Activated naive CD8-positive, alpha-beta T cell treated with anti-CD3 and anti-CD28 coated beads, Interleukin-2, amount 10 ng/mL, durations not matched to agents 7 days and 5 days (primary cell): ENCODE data around the gene TRIO. TPM values are rescaled to one million over a fixed set of nuclear protein-coding genes. Genes with fewer than 3 reads are reported as not detected.
"Not testable (repeated sequence)": the region's sequence is repeated elsewhere in the genome, so short reads cannot be mapped to it uniquely, and the experiment has no call there.

Experiments used
- ATAC-seq: fragments of 150-1000 bp; cut with Tn5 transposase; one replicate; pipeline ENCODE4 v1.10.0; 2021; ENCODE audit warnings: low read depth, moderate library complexity
- POLR2A ChIA-PET: fragments of 350-600 bp; sonication (Branson Sonifier 250); formaldehyde crosslinking; loops from one replicate; lab custom pipeline; 2021; ENCODE audit warnings: antibody characterized with exemption; lab: Charles Lee
- DNase-seq: peaks from one replicate; pipeline ENCODE4 v3.0.0; 2021
- H3K27ac Mint-ChIP-seq: one replicate; pipeline ENCODE4 v1.8.0; 2022; ENCODE audit warnings: mild to moderate bottlenecking, mixed read lengths
- H3K27me3 Mint-ChIP-seq: one replicate; pipeline ENCODE4 v1.8.0; 2022; ENCODE audit warnings: mild to moderate bottlenecking, moderate library complexity, mixed read lengths
- H3K36me3 Mint-ChIP-seq: one replicate; pipeline ENCODE4 v1.8.0; 2021; ENCODE audit warnings: mild to moderate bottlenecking, mixed read lengths
- H3K4me1 Mint-ChIP-seq: one replicate; pipeline ENCODE4 v1.8.0; 2021; ENCODE audit warnings: mixed read lengths
- H3K4me3 Mint-ChIP-seq: one replicate; pipeline ENCODE4 v1.8.0; 2022; ENCODE audit warnings: mild to moderate bottlenecking, moderate library complexity, mixed read lengths
- H3K9me3 Mint-ChIP-seq: one replicate; pipeline ENCODE4 v1.8.0; 2021; ENCODE audit warnings: mixed read lengths
- total RNA-seq, 2 experiments: library from RNA; stranded (reverse); gene quantifications; one replicate each; pipeline ENCODE4 v1.2.3, GENCODE V29; 2021

The TRIO gene
- total RNA-seq, 2 experiments from 2014 or later: 7.7 to 7.9 TPM

GRCh38 chr5:14197056-14197455, 53.9 kb downstream of the TRIO start:
- POLR2A ChIA-PET: no interaction called here
- Mint-ChIP-seq H3K4me3 (no peak overlapping the region), H3K36me3 (no peaks in the 10 kb centered on the region), H3K27ac (no peak overlapping the region), H3K27me3 (peaks cover 10% of the 10 kb centered on the region), H3K4me1 (no peaks in the 10 kb centered on the region), H3K9me3 (no peaks in the 10 kb centered on the region)
- DNase-seq (no peak), ATAC-seq (no peak)

- no peak overlapping the region for H3K4me3 Mint-ChIP-seq
- POLR2A ChIA-PET: no interaction called here
- no peaks in the 10 kb centered on the region for H3K9me3 Mint-ChIP-seq
These were observed 56.8 kb downstream of the TRIO start for GRCh38 chr5:14199902-14200301.

GRCh38 chr5:14200312-14200990, 57.3 kb downstream of the TRIO start:
- peaks cover 15% of the 10 kb centered on the region for H3K27me3 Mint-ChIP-seq
- POLR2A ChIA-PET: no interaction called here
- DNase-seq (no peak), ATAC-seq (no peak)
- no peaks in the 10 kb centered on the region for H3K9me3 Mint-ChIP-seq
- H3K4me1 Mint-ChIP-seq: no peaks in the 10 kb centered on the region
- H3K27ac Mint-ChIP-seq: no peak overlapping the region
- no peak overlapping the region for H3K4me3 Mint-ChIP-seq
- no peaks in the 10 kb centered on the region for H3K36me3 Mint-ChIP-seq

More at GRCh38 chr5:14199902-14200301, 56.8 kb downstream of the TRIO start:
- Mint-ChIP-seq H3K27me3 (peaks cover 15% of the 10 kb centered on the region), H3K36me3 (no peaks in the 10 kb centered on the region), H3K4me1 (no peaks in the 10 kb centered on the region), H3K27ac (no peak overlapping the region)
- ATAC-seq: no peak
- DNase-seq: no peak

GRCh38 chr5:14201325-14202045, 58.3 kb downstream of the TRIO start:
- H3K27me3 Mint-ChIP-seq: peaks cover 14% of the 10 kb centered on the region
- POLR2A ChIA-PET: no interaction called here
- ATAC-seq (no peak), DNase-seq (no peak)
- no peak overlapping the region for H3K27ac Mint-ChIP-seq
- H3K4me1 Mint-ChIP-seq: peaks cover 2% of the 10 kb centered on the region
- no peaks in the 10 kb centered on the region for H3K9me3 Mint-ChIP-seq
- H3K36me3 Mint-ChIP-seq: no peaks in the 10 kb centered on the region
- H3K4me3 Mint-ChIP-seq: no peak overlapping the region

GRCh38 chr5:14202462-14202861, 59.3 kb downstream of the TRIO start:
- Mint-ChIP-seq H3K4me1 (peaks cover 2% of the 10 kb centered on the region), H3K4me3 (no peak overlapping the region), H3K36me3 (no peaks in the 10 kb centered on the region), H3K9me3 (no peaks in the 10 kb centered on the region), H3K27me3 (peaks cover 11% of the 10 kb centered on the region), H3K27ac (no peak overlapping the region)
- POLR2A ChIA-PET: no interaction called here
- ATAC-seq (no peak), DNase-seq (no peak)

- H3K4me1 Mint-ChIP-seq: peaks cover 7% of the 10 kb centered on the region
- peaks cover 11% of the 10 kb centered on the region for H3K27me3 Mint-ChIP-seq
- DNase-seq (no peak), ATAC-seq (no peak)
- no peaks in the 10 kb centered on the region for H3K9me3 Mint-ChIP-seq
- H3K4me3 Mint-ChIP-seq: no peak overlapping the region
- H3K27ac Mint-ChIP-seq: no peak overlapping the region
- H3K36me3 Mint-ChIP-seq: no peaks in the 10 kb centered on the region
- POLR2A ChIA-PET: no interaction called here
These were observed 61.0 kb downstream of the TRIO start for GRCh38 chr5:14204011-14204670.

- no peak overlapping the region for H3K4me3 Mint-ChIP-seq
- peaks cover 7% of the 10 kb centered on the region for H3K4me1 Mint-ChIP-seq
- no peaks in the 10 kb centered on the region for H3K36me3 Mint-ChIP-seq
- POLR2A ChIA-PET: no interaction called here
- H3K27ac Mint-ChIP-seq: no peak overlapping the region
- no peaks in the 10 kb centered on the region for H3K9me3 Mint-ChIP-seq
- H3K27me3 Mint-ChIP-seq: peaks cover 16% of the 10 kb centered on the region
- ATAC-seq (no peak), DNase-seq (no peak)
These were observed 61.7 kb downstream of the TRIO start for GRCh38 chr5:14204785-14205321.

- POLR2A ChIA-PET: no interaction called here
- Mint-ChIP-seq H3K9me3 (no peaks in the 10 kb centered on the region), H3K36me3 (no peaks in the 10 kb centered on the region), H3K27ac (no peak overlapping the region), H3K27me3 (peaks cover 27% of the 10 kb centered on the region), H3K4me1 (peaks cover 7% of the 10 kb centered on the region), H3K4me3 (no peak overlapping the region)
- no peak for ATAC-seq
- no peak for DNase-seq
These were observed 63.0 kb downstream of the TRIO start for GRCh38 chr5:14206028-14206725.

GRCh38 chr5:14207428-14207827, 64.3 kb downstream of the TRIO start:
- POLR2A ChIA-PET, H3K9me3 Mint-ChIP-seq, H3K36me3 Mint-ChIP-seq, H3K27ac Mint-ChIP-seq, H3K4me3 Mint-ChIP-seq, ATAC-seq, DNase-seq, H3K4me1 Mint-ChIP-seq: not testable (repeated sequence)
- H3K27me3 Mint-ChIP-seq: peaks cover 34% of the 10 kb centered on the region

GRCh38 chr5:14208071-14209021, 65.2 kb downstream of the TRIO start:
- peaks cover 7% of the 10 kb centered on the region for H3K4me1 Mint-ChIP-seq
- no peak for DNase-seq
- ATAC-seq: no peak
- H3K36me3 Mint-ChIP-seq: no peaks in the 10 kb centered on the region
- H3K4me3 Mint-ChIP-seq: no peak overlapping the region
- peaks cover 39% of the 10 kb centered on the region for H3K27me3 Mint-ChIP-seq
- H3K27ac Mint-ChIP-seq: no peak overlapping the region
- POLR2A ChIA-PET: no interaction called here
- no peaks in the 10 kb centered on the region for H3K9me3 Mint-ChIP-seq

GRCh38 chr5:14209222-14209822, 66.2 kb downstream of the TRIO start:
- Mint-ChIP-seq H3K36me3 (no peaks in the 10 kb centered on the region), H3K27me3 (peaks cover 40% of the 10 kb centered on the region), H3K9me3 (no peaks in the 10 kb centered on the region), H3K4me3 (no peak overlapping the region), H3K27ac (no peak overlapping the region), H3K4me1 (peaks cover 7% of the 10 kb centered on the region)
- ATAC-seq (no peak), DNase-seq (no peak)
- POLR2A ChIA-PET: no interaction called here

- Mint-ChIP-seq H3K4me1 (peaks cover 7% of the 10 kb centered on the region), H3K27me3 (peaks cover 43% of the 10 kb centered on the region), H3K27ac (no peak overlapping the region), H3K9me3 (no peaks in the 10 kb centered on the region), H3K36me3 (no peaks in the 10 kb centered on the region), H3K4me3 (no peak overlapping the region)
- POLR2A ChIA-PET: no interaction called here
- DNase-seq (no peak), ATAC-seq (no peak)
These were observed 66.7 kb downstream of the TRIO start for GRCh38 chr5:14209836-14210235.
